Motor neuron (in vitro differentiated cells): ENCODE measurements around the gene IFNE. TPM values are rescaled to one million over a fixed set of nuclear protein-coding genes. Genes with fewer than 3 reads are reported as not detected.
"Not testable (repeated sequence)": the region's sequence is repeated elsewhere in the genome, so short reads cannot be mapped to it uniquely, and the experiment has no call there.

Source experiments
- ATAC-seq, 8 experiments: fragments of 200-7000 bp; cut with Tn5 transposase; replicated peaks in 6 of 8; 2 replicates each; pipeline ENCODE4 v1.8.0; 2021; ENCODE audit warnings: mild to moderate bottlenecking in 8 of 8, moderate library complexity in 8 of 8
- H3K27ac ChIP-seq, 2 donors: fragments of 250-450 bp; sonication (Bioruptor Pico); 2 replicates each; pipeline ENCODE4 v1.9.0; 2021; ENCODE audit warnings: antibody characterized with exemption in 2 of 2, mild to moderate bottlenecking in 2 of 2, moderate library complexity in 1 of 2
- H3K4me1 ChIP-seq, 2 donors: fragments of 250-450 bp; sonication (Bioruptor Pico); replicated peaks in 1 of 2; 2 replicates each; pipeline ENCODE4 v1.6.1; 2021; ENCODE audit warnings: antibody characterized with exemption in 2 of 2, mild to moderate bottlenecking in 2 of 2, moderate library complexity in 1 of 2
- H3K4me3 ChIP-seq, 5 donors: fragments of 250-450 bp; sonication (Bioruptor Pico); 2 replicates each; pipeline ENCODE4 v1.9.0; 2021; ENCODE audit warnings: antibody characterized with exemption in 5 of 5, mild to moderate bottlenecking in 5 of 5, moderate library complexity in 4 of 5
- WGBS, 10 experiments: fragments of 450-650 bp; shearing (Covaris generic); methylation state at CpG; one replicate each; pipeline ENCODE4 v1.0.0; 2022; 5-methylcytosine and 5-hydroxymethylcytosine counted together
- in situ Hi-C, 9 experiments: fragments of 400-800 bp; cut with MboI; loops; one replicate each; pipeline ENCODE4 v1.15.0; 2021; ENCODE audit warnings: low sequenced_read_pairs in 9 of 9, low pct_unique_long_range_greater_than_20kb in 2 of 9; ENCODE audit not compliant: unreplicated experiment in 9 of 9
- total RNA-seq, 8 experiments: library from RNA; unstranded; fragments of 300-600 nt; gene quantifications; 2 replicates each; pipeline versions ENCODE4 v1.2.3 to v1.2.4, GENCODE V29; 2022

The IFNE gene
- total RNA-seq, 8 experiments from 2014 or later, result 1.2 TPM; not detected in 7

- H3K27ac ChIP-seq, result no peak overlapping the region
- H3K4me1 ChIP-seq, result no peaks in the 10 kb centered on the region
- no peak for ATAC-seq
- whole genome bisulfite sequencing, 10 experiments, result 63 to 100% (median 90%) methylated on average over 2 of the region's 2 CpGs; no CpG with 5 or more reads in 5 of the 10 experiments
- in situ Hi-C loops, result no loop called here
- no peak overlapping the region for H3K4me3 ChIP-seq
These were observed 4.6 kb downstream of the IFNE start for GRCh38 chr9:21477466-21477865.

- no peak overlapping the region for H3K27ac ChIP-seq
- WGBS, 10 experiments, result 75 to 100% (median 96%) methylated on average over 1 to 3 of the region's 3 CpGs; no CpG with 5 or more reads in 1 of the 10 experiments
- H3K4me3 ChIP-seq, result no peak overlapping the region
- ATAC-seq, result peak in 1 of 8 experiments; percentile 35
- in situ Hi-C loops, result loop anchor here in 3 of 9 experiments (25.0 kb wide), 1 partner anchor 314 kb away; no protein-coding TSS in a partner anchor
- H3K4me1 ChIP-seq, result no peaks in the 10 kb centered on the region
These were observed 8.9 kb downstream of the IFNE start for GRCh38 chr9:21473236-21473635.

GRCh38 chr9:21470126-21470525 is 12.0 kb downstream of the IFNE start:
- Histone ChIP-seq H3K4me1 (no peaks in the 10 kb centered on the region), H3K27ac (no peak overlapping the region), H3K4me3 (no peak overlapping the region)
- ATAC-seq, result no peak
- in situ Hi-C loops, result loop anchor here in 3 of 9 experiments (25.0 kb wide), 1 partner anchor 317 kb away; no protein-coding TSS in a partner anchor
- WGBS, 10 experiments, result 78 to 95% (median 92%) methylated on average over 2 to 5 of the region's 5 CpGs; no CpG with 5 or more reads in 1 of the 10 experiments

GRCh38 chr9:21465859-21466518 is 16.1 kb downstream of the IFNE start:
- peak in 3 of 8 experiments; percentile 90 to 98 (median 97) for ATAC-seq
- in situ Hi-C loops, result loop anchor here in 4 of 9 experiments (10.0 to 25.0 kb wide), 2 partner anchors 321 to 329 kb away; no protein-coding TSS in a partner anchor
- Histone ChIP-seq H3K4me1 (no peaks in the 10 kb centered on the region), H3K4me3 (no peak overlapping the region), H3K27ac (no peak overlapping the region)

GRCh38 chr9:21465138-21465537 is 17.0 kb downstream of the IFNE start:
- Histone ChIP-seq H3K4me1 (no peaks in the 10 kb centered on the region), H3K27ac (no peak overlapping the region), H3K4me3 (no peak overlapping the region)
- no peak for ATAC-seq
- WGBS, 10 experiments, result 75 to 100% (median 90%) methylated on average over 2 to 5 of the region's 5 CpGs; no CpG with 5 or more reads in 3 of the 10 experiments
- in situ Hi-C loops, result loop anchor here in 4 of 9 experiments (10.0 to 25.0 kb wide), 2 partner anchors 322 to 330 kb away; no protein-coding TSS in a partner anchor

- 25 to 100% (median 78%) methylated on average over 1 of the region's 1 CpG; no CpG with 5 or more reads in 2 of the 10 experiments for WGBS, 10 experiments
- in situ Hi-C loops, result loop anchor here in 4 of 9 experiments (10.0 to 25.0 kb wide), 2 partner anchors 326 to 333 kb away; no protein-coding TSS in a partner anchor
- Histone ChIP-seq H3K4me1 (no peaks in the 10 kb centered on the region), H3K27ac (no peak overlapping the region), H3K4me3 (no peak overlapping the region)
- ATAC-seq, result no peak
These were observed 20.7 kb downstream of the IFNE start for GRCh38 chr9:21461377-21461776.

- no peak overlapping the region for H3K27ac ChIP-seq
- no peaks in the 10 kb centered on the region for H3K4me1 ChIP-seq
- peak in 4 of 8 experiments; percentile 50 to 96 (median 90) for ATAC-seq
- in situ Hi-C loops, result loop anchor here in 4 of 9 experiments (10.0 to 25.0 kb wide), 2 partner anchors 131 to 332 kb away; no protein-coding TSS in a partner anchor
- H3K4me3 ChIP-seq, result no peak overlapping the region
These were observed 26.8 kb downstream of the IFNE start for GRCh38 chr9:21455320-21455719.

GRCh38 chr9:21454149-21454548 is 28.0 kb downstream of the IFNE start:
- Histone ChIP-seq H3K27ac (no peak overlapping the region), H3K4me1 (no peaks in the 10 kb centered on the region), H3K4me3 (no peak overlapping the region)
- WGBS, 10 experiments, result 18 to 89% (median 67%) methylated on average over 1 to 2 of the region's 2 CpGs; no CpG with 5 or more reads in 3 of the 10 experiments
- peak in 2 of 8 experiments; percentile 73 to 74 for ATAC-seq
- in situ Hi-C loops, result loop anchor here in 4 of 9 experiments (10.0 to 25.0 kb wide), 2 partner anchors 129 to 333 kb away; no protein-coding TSS in a partner anchor

- no peak overlapping the region for H3K27ac ChIP-seq
- no peak for ATAC-seq
- in situ Hi-C loops, result loop anchor here in 4 of 9 experiments (10.0 to 25.0 kb wide), 2 partner anchors 128 to 335 kb away; no protein-coding TSS in a partner anchor
- H3K4me3 ChIP-seq, result no peak overlapping the region
- no peaks in the 10 kb centered on the region for H3K4me1 ChIP-seq
- WGBS, 10 experiments, result 17 to 100% (median 75%) methylated on average over 1 to 4 of the region's 4 CpGs; no CpG with 5 or more reads in 1 of the 10 experiments
These were observed 29.4 kb downstream of the IFNE start for GRCh38 chr9:21452681-21453080.

GRCh38 chr9:21450733-21451394 is 31.2 kb downstream of the IFNE start:
- Histone ChIP-seq H3K4me3 (no peak overlapping the region), H3K27ac (no peak overlapping the region), H3K4me1 (no peaks in the 10 kb centered on the region)
- WGBS, 10 experiments, result 20 to 100% (median 88%) methylated on average over 1 to 4 of the region's 4 CpGs; no CpG with 5 or more reads in 2 of the 10 experiments
- in situ Hi-C loops, result loop anchor here in 4 of 9 experiments (10.0 to 25.0 kb wide), 2 partner anchors 126 to 336 kb away; no protein-coding TSS in a partner anchor
- no peak for ATAC-seq

- WGBS, 10 experiments, result 56 to 100% (median 82%) methylated on average over 1 to 3 of the region's 5 CpGs; no CpG with 5 or more reads in 7 of the 10 experiments
- H3K4me1 ChIP-seq, H3K27ac ChIP-seq, H3K4me3 ChIP-seq, in situ Hi-C loops: not testable (repeated sequence)
- ATAC-seq, result peak in 2 of 8 experiments; percentile 76 to 82
These were observed 32.8 kb downstream of the IFNE start for GRCh38 chr9:21449312-21449711.

GRCh38 chr9:21443849-21444625 is 38.1 kb downstream of the IFNE start:
- 85 to 100% (median 100%) methylated on average over 1 to 4 of the region's 4 CpGs; no CpG with 5 or more reads in 2 of the 10 experiments for WGBS, 10 experiments
- in situ Hi-C loops, result no loop called here

More at GRCh38 chr9:21443849-21444625, 38.1 kb downstream of the IFNE start:
- ATAC-seq, result no peak
- H3K27ac ChIP-seq, result no peak overlapping the region
- no peak overlapping the region for H3K4me3 ChIP-seq
- no peaks in the 10 kb centered on the region for H3K4me1 ChIP-seq
